K562 (cell line): ENCODE results near the gene CEP162. TPM values are rescaled to one million over a fixed set of nuclear protein-coding genes. Genes with fewer than 3 reads are reported as not detected.
A peak's percentile ranks its signal among the peaks of the same experiment; 100 is the strongest.

Source experiments
- ATAC-seq: fragments of 200-7000 bp; cut with Tn5 transposase; 3 replicates; pipeline ENCODE4 v1.9.1; 2020; ENCODE audit warnings: moderate library complexity
- BruUV-seq: library from RNA; stranded (reverse); fragments of 400-500 nt; replicated peaks from 2 replicates; lab custom pipeline; 2021; lab: Mats Ljungman, UMichigan
- CTCF ChIA-PET: fragments of 300-600 bp; formaldehyde crosslinking; extraction: SDS; loops from one replicate; lab custom pipeline; 2021; ENCODE audit warnings: low intra/inter-chr PET ratio; lab: Yijun Ruan, JAX
- POLR2A ChIA-PET: fragments of 300-600, 350-650 bp; sonication (Branson Sonifier 250); formaldehyde crosslinking; extraction: SDS; loops from one replicate; lab custom pipeline; 2021; ENCODE audit warnings: antibody characterized with exemption, inconsistent platforms; lab: Yijun Ruan, JAX
- DNase-seq, 4 experiments: peaks; one replicate each; pipeline versions ENCODE4 v3.0.0 to v3.0.0-alpha.2; 2011 to 2018; ENCODE audit warnings: low spot score in 3 of 4, mixed read lengths in 3 of 4; ENCODE audit errors: extremely low read depth in 1 of 4
- FAIRE-seq: peaks from 2 replicates; lab custom pipeline; 2011; peaks lifted over from hg19 to GRCh38; lab: Jason Lieb, UNC
- H2AFZ ChIP-seq: 2 replicates; pipeline ENCODE4 v1.6.0; 2011; ENCODE audit warnings: low read depth, low read length, control low read depth, inconsistent platforms
- H3K27ac ChIP-seq: fragments of 200-600 bp; 3 replicates; pipeline ENCODE4 v1.8.0; 2011; ENCODE audit warnings: low read depth, mild to moderate bottlenecking, control low read depth, inconsistent platforms, low read length, moderate library complexity, mixed read lengths; ENCODE audit errors: extremely low read depth
- H3K27me3 ChIP-seq, 2 experiments: fragments of 300-600 bp in 1 of 2; 2 replicates in 1 of 2; 3 replicates in 1 of 2; pipeline versions ENCODE4 v1.6.0 to v1.8.0; 2011; ENCODE audit warnings: inconsistent platforms in 2 of 2, low read length in 2 of 2, mild to moderate bottlenecking in 1 of 2, mixed read lengths in 1 of 2, moderate library complexity in 1 of 2; ENCODE audit not compliant: control insufficient read depth in 2 of 2, insufficient read depth in 2 of 2
- H3K36me3 ChIP-seq: fragments of 300-600 bp; 3 replicates; pipeline ENCODE4 v1.8.0; 2011; ENCODE audit warnings: mild to moderate bottlenecking, low read length, inconsistent platforms; ENCODE audit not compliant: control insufficient read depth, insufficient read depth
- H3K4me1 ChIP-seq, 2 experiments: fragments of 200-600 bp in 1 of 2; replicated peaks in 1 of 2; 2 replicates in 1 of 2; 3 replicates in 1 of 2; pipeline versions ENCODE4 v1.5.1 to v1.8.0; 2011; ENCODE audit warnings: inconsistent platforms in 2 of 2, low read length in 2 of 2, mild to moderate bottlenecking in 1 of 2, mixed read lengths in 1 of 2, moderate library complexity in 1 of 2; ENCODE audit not compliant: control insufficient read depth in 2 of 2, insufficient read depth in 2 of 2
- H3K4me2 ChIP-seq: 2 replicates; pipeline ENCODE4 v1.6.1; 2011; ENCODE audit warnings: low read length, control low read depth, inconsistent platforms, mixed read lengths; ENCODE audit not compliant: insufficient read depth
- H3K4me3 ChIP-seq: fragments of 200-600 bp; sonication (generic), shearing (Covaris generic); 2 replicates; pipeline ENCODE4 v1.5.1; 2016; ENCODE audit warnings: control low read depth, inconsistent platforms
- H3K79me2 ChIP-seq: fragments of 200-600 bp; 3 replicates; pipeline ENCODE4 v1.8.0; 2011; ENCODE audit warnings: low read length, inconsistent platforms; ENCODE audit not compliant: control insufficient read depth, insufficient read depth
- H3K9ac ChIP-seq, 2 experiments: 2 replicates each; pipeline versions ENCODE4 v1.6.0 to v1.6.1; 2011; ENCODE audit warnings: low read depth in 2 of 2, low read length in 2 of 2, control low read depth in 1 of 2, inconsistent platforms in 1 of 2, mild to moderate bottlenecking in 1 of 2, mixed read lengths in 1 of 2; ENCODE audit not compliant: insufficient read depth in 1 of 2
- H3K9me1 ChIP-seq: one replicate; pipeline ENCODE4 v1.6.0; 2011; ENCODE audit warnings: inconsistent platforms, mild to moderate bottlenecking, low read length, moderate library complexity; ENCODE audit not compliant: control insufficient read depth, insufficient read depth
- H3K9me3 ChIP-seq: replicated peaks from 2 replicates; pipeline ENCODE4 v1.5.1; 2011; ENCODE audit warnings: low read depth, low read length, inconsistent platforms; ENCODE audit not compliant: control insufficient read depth, insufficient read depth
- H4K20me1 ChIP-seq: replicated peaks from 2 replicates; pipeline ENCODE4 v1.6.1; 2011; ENCODE audit warnings: low read length, inconsistent platforms, mixed read lengths; ENCODE audit not compliant: control insufficient read depth, insufficient read depth
- AFF1 ChIP-seq, 2 experiments: fragments of 450-650 bp; IDR thresholded peaks; 2 replicates each; pipeline ENCODE4 v1.6.1; 2018; ENCODE audit warnings: mild to moderate bottlenecking in 2 of 2, low read depth in 1 of 2; ENCODE audit not compliant: partially characterized antibody in 2 of 2
- ATF1 ChIP-seq, 2 experiments: fragments of 450-650 bp in 1 of 2; IDR thresholded peaks; 2 replicates each; pipeline ENCODE4 v1.6.1; 2016; ENCODE audit warnings: missing compliant biosample characterization in 1 of 2, missing genetic modification characterization in 1 of 2
- EP300 ChIP-seq: IDR thresholded peaks from 2 replicates; pipeline ENCODE4 v1.6.1; 2012; ENCODE audit warnings: low read length, improper control_type of control experiment
- ETV1 ChIP-seq: fragments of 450-650 bp; conservative IDR thresholded peaks from 2 replicates; pipeline ENCODE4 v1.6.1; 2016; ENCODE audit warnings: missing genetic modification characterization, control low read depth, low read depth, missing compliant biosample characterization
- HNRNPUL1 ChIP-seq: fragments of 200-400 bp; formaldehyde crosslinking; IDR thresholded peaks from 2 replicates; pipeline ENCODE4 v1.6.1; 2017; ENCODE audit warnings: low read length
- MAFK ChIP-seq: IDR thresholded peaks from 2 replicates; pipeline ENCODE4 v1.6.1; 2011; ENCODE audit warnings: low read length, improper control_type of control experiment
- MYC ChIP-seq, 2 experiments: fragments of 250-450 bp in 1 of 2; sonication (Bioruptor Pico) in 1 of 2; IDR thresholded peaks; 2 replicates each; pipeline versions ENCODE4 v1.5.1 to v1.6.1; 2012 to 2021; ENCODE audit warnings: low read depth in 2 of 2, borderline replicate concordance in 1 of 2, improper control_type of control experiment in 1 of 2, low read length in 1 of 2, mild to moderate bottlenecking in 1 of 2, moderate library complexity in 1 of 2
- NFIC ChIP-seq: fragments of 450-650 bp; IDR thresholded peaks from 2 replicates; pipeline ENCODE4 v1.6.1; 2017; ENCODE audit warnings: mild to moderate bottlenecking, inconsistent platforms
- POLR2B ChIP-seq: fragments of 450-650 bp; IDR thresholded peaks from 2 replicates; pipeline ENCODE4 v1.6.1; 2018; ENCODE audit warnings: low read depth; ENCODE audit not compliant: partially characterized antibody
- RHOXF2B ChIP-seq: fragments of 250-450 bp; sonication (Bioruptor Pico); conservative IDR thresholded peaks from 2 replicates; pipeline ENCODE4 v1.5.1; 2021
- SETDB1 ChIP-seq: IDR thresholded peaks from one replicate; pipeline ENCODE4 v1.6.1; 2012; ENCODE audit warnings: low read length, control low read depth, inconsistent platforms
- SLC30A9 ChIP-seq: fragments of 250-450 bp; sonication (Bioruptor Pico); IDR thresholded peaks from 2 replicates; pipeline ENCODE4 v1.8.0; 2022; ENCODE audit warnings: mild to moderate bottlenecking, moderate library complexity
- SNIP1 ChIP-seq: fragments of 450-650 bp; IDR thresholded peaks from 2 replicates; pipeline ENCODE4 v1.7.1; 2017; ENCODE audit warnings: low read depth, mild to moderate bottlenecking
- TRIM24 ChIP-seq, 2 experiments: fragments of 450-650 bp; IDR thresholded peaks; 2 replicates each; pipeline ENCODE4 v1.6.1; 2016
- U2AF1 ChIP-seq: fragments of 200-400 bp; formaldehyde crosslinking; optimal IDR thresholded peaks from 2 replicates; pipeline ENCODE3; 2017; ENCODE audit warnings: mild to moderate bottlenecking, low read depth, low read length, moderate library complexity
- ZNF507 ChIP-seq: conservative IDR thresholded peaks from 2 replicates; pipeline ENCODE4 v1.6.1; 2017; ENCODE audit warnings: missing genetic modification characterization, missing compliant biosample characterization
- ZNF766 ChIP-seq: fragments of 200-800 bp; sonication (Bioruptor generic); conservative IDR thresholded peaks from 2 replicates; pipeline ENCODE4 v1.6.1; 2016; ENCODE audit warnings: missing genetic modification characterization, missing compliant biosample characterization
- WGBS: fragments of 100-300 bp; shearing (Covaris generic); methylation state at CpG from one replicate; pipeline ENCODE4 v1.1.6; 2016; ENCODE audit warnings: low coverage, mixed read lengths; ENCODE audit not compliant: insufficient coverage; ENCODE audit errors: missing lambda C conversion rate; 5-methylcytosine and 5-hydroxymethylcytosine counted together
- in situ Hi-C: fragments of 300-500 bp; cut with MboI; formaldehyde crosslinking; loops from 4 replicates; pipeline ENCODE4 v1.15.0; 2018; ENCODE audit warnings: inconsistent platforms, mixed read lengths
- intact Hi-C: fragments of 100-400 bp; cut with micrococcal nuclease; formaldehyde crosslinking; loops from 2 replicates; pipeline ENCODE4 v1.14.2; 2022
- polyA plus RNA-seq, 8 experiments: library from polyadenylated mRNA; depleted of rRNA in 4 of 8; stranded (reverse) in 5 of 8; unstranded in 3 of 8; fragments of >200 nt; fragmentation: Nextera tagmentation in 2 of 8; fragmentation: Illumina TruSeq in 1 of 8; extraction: Ambion mirVana in 2 of 8; extraction: Trizol in 1 of 8; gene quantifications; 2 replicates each; pipeline versions ENCODE4 v1.2.1 to v1.2.3, GENCODE V29; 2011 to 2014; ENCODE audit warnings: inconsistent platforms in 1 of 8, missing spikeins in 1 of 8
- total RNA-seq, 7 experiments: library from RNA; depleted of rRNA in 6 of 7; stranded (reverse); fragments of >200 nt in 6 of 7; fragmentation: Illumina TruSeq in 2 of 7; extraction: Trizol in 2 of 7; gene quantifications; 2 replicates each; pipeline versions ENCODE4 v1.2.1 to v1.2.3, GENCODE V29; 2011 to 2021; ENCODE audit warnings: low replicate concordance in 1 of 7
- TF ChIP-seq, protein P1 (sequence below): fragments of 200-800 bp; sonication (Bioruptor generic); IDR thresholded peaks from 2 replicates; pipeline ENCODE4 v1.6.1; 2017; ENCODE audit warnings: missing genetic modification characterization, missing compliant biosample characterization

Gene CEP162
- total and polyA plus RNA-seq, 9 of the 15 experiments (the other 6 are each of a cell fraction or from before 2014, with no cell fraction given): 3.9 to 8.6 (median 6.7) TPM

GRCh38 chr6:84137051-84137375, 90.4 kb downstream of the CEP162 start:
- no TSS peak for BruUV-seq
- ChIA-PET CTCF (interaction anchor here (0.6 kb wide), 1 partner anchor 626 kb away, joined by 3 read pairs; no protein-coding TSS in a partner anchor), POLR2A (interaction anchor here (1.0 kb wide), 1 partner anchor 17 kb away, joined by 3 read pairs; no protein-coding TSS in a partner anchor)
- no peak overlapping the region for H3K4me3 ChIP-seq
- H4K20me1 ChIP-seq: no peaks in the 10 kb centered on the region
- H3K4me2 ChIP-seq: peak overlapping the region; percentile 64
- peaks cover 0 to 14% of the 10 kb centered on the region in 2 experiments; a peak in 3 of 5 replicates for H3K4me1 ChIP-seq
- H3K36me3 ChIP-seq: no peaks in the 10 kb centered on the region
- FAIRE-seq (peak; percentile 97), ATAC-seq (peak; percentile 96), DNase-seq (peak; percentile 54 to 90 (median 66))
- no peaks in the 10 kb centered on the region for H3K9me1 ChIP-seq
- in situ Hi-C loops: no loop called here
- no peaks in the 10 kb centered on the region for H3K79me2 ChIP-seq
- no peaks in the 10 kb centered on the region for H3K27me3 ChIP-seq
- peaks cover 5% of the 10 kb centered on the region; the same call in 1 of the 2 replicates for H3K9me3 ChIP-seq
- peak overlapping the region; percentile 80 for H3K27ac ChIP-seq
- intact Hi-C loops: loop anchor here (5.0 kb wide), 1 partner anchor 85 kb away; no protein-coding TSS in a partner anchor
- H2AFZ ChIP-seq: peak overlapping the region; percentile 78
- 3% methylated on average over 5 of the region's 5 CpGs for WGBS
- H3K9ac ChIP-seq: peak overlapping the region in 1 of 2 experiments; percentile 55; a peak in 2 of 4 replicates
- TF ChIP-seq MYC (IDR thresholded peaks at IDR 0.05; ENCODE audit: low read depth, low read length) (0 out of 2 replicates have a peak, but pooled peaks have one; percentile 20), MYC (CRISPR knock-in tag; IDR thresholded peaks at IDR 0.05; ENCODE audit: borderline replicate concordance, low read depth) (no peak), MAFK (no peak), SNIP1 (no peak), TRIM24 (IDR thresholded peaks at IDR 0.05) (peak in 1 of 2 experiments; percentile 58; a peak in 1 of 4 replicates), HNRNPUL1 (no peak), U2AF1 (no peak), NFIC (peak; percentile 96), AFF1 (IDR thresholded peaks at IDR 0.05; ENCODE audit: low read depth in 1 of 2, partially characterized antibody in 2 of 2) (no peak), EP300 (no peak; the same call in 1 of the 2 replicates), SETDB1 (no peak), RHOXF2B (CRISPR knock-in tag) (no peak), ATF1 (CRISPR knock-in tag; IDR thresholded peaks at IDR 0.05) (no peak), ATF1 (tag; IDR thresholded peaks at IDR 0.05) (peak; percentile 49), ETV1 (tag) (no peak), SLC30A9 (CRISPR knock-in tag) (no peak), ZNF766 (CRISPR knock-in tag) (0 out of 2 replicates have a peak, but pooled peaks have one; percentile 20), POLR2B (no peak), ZNF507 (no peak)
- TF ChIP-seq, protein P1, sequence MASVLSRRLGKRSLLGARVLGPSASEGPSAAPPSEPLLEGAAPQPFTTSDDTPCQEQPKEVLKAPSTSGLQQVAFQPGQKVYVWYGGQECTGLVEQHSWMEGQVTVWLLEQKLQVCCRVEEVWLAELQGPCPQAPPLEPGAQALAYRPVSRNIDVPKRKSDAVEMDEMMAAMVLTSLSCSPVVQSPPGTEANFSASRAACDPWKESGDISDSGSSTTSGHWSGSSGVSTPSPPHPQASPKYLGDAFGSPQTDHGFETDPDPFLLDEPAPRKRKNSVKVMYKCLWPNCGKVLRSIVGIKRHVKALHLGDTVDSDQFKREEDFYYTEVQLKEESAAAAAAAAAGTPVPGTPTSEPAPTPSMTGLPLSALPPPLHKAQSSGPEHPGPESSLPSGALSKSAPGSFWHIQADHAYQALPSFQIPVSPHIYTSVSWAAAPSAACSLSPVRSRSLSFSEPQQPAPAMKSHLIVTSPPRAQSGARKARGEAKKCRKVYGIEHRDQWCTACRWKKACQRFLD (CRISPR knock-in tag): no peak
